ENCODE measurements around the gene NUP98.

DNA sequence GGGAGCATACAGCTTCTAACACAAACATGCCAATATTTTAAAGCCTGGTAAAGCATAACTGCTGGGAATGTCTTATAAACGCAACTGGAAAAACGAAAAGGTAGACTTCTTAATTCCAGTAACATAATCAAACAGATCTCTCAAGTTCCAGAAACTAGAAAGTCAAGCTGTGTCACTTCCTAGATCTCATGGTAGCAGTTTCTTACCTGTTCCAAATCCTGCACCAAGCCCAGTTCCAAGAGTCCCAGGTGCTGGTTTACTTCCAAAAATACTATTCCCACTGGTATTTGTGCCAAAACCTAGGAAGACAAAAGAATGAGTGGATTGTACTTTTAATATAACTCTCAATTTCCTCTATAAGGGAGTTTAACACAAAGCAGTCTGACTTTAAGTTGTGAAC is 44.2 kb downstream of the NUP98 start:
- TF ChIP-seq, protein P1, sequence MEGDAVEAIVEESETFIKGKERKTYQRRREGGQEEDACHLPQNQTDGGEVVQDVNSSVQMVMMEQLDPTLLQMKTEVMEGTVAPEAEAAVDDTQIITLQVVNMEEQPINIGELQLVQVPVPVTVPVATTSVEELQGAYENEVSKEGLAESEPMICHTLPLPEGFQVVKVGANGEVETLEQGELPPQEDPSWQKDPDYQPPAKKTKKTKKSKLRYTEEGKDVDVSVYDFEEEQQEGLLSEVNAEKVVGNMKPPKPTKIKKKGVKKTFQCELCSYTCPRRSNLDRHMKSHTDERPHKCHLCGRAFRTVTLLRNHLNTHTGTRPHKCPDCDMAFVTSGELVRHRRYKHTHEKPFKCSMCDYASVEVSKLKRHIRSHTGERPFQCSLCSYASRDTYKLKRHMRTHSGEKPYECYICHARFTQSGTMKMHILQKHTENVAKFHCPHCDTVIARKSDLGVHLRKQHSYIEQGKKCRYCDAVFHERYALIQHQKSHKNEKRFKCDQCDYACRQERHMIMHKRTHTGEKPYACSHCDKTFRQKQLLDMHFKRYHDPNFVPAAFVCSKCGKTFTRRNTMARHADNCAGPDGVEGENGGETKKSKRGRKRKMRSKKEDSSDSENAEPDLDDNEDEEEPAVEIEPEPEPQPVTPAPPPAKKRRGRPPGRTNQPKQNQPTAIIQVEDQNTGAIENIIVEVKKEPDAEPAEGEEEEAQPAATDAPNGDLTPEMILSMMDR (IDR thresholded peaks at IDR 0.05), result no peak
- no peak for TF ChIP-seq POLR2A (IDR thresholded peaks at IDR 0.05)

Measured in uterus (tissue), 2 donors.